PC-9 (cell line): ENCODE data around the gene PLEKHA5.

Experiments used
- EZH2 ChIP-seq: fragments of 200-600 bp; sonication (generic); IDR thresholded peaks from 2 replicates; pipeline ENCODE4 v1.8.0; 2017; ENCODE audit warnings: antibody characterized with exemption, low read depth
- TF ChIP-seq, protein P1 (sequence below): fragments of 200-600 bp; sonication (generic); conservative IDR thresholded peaks from 2 replicates; pipeline ENCODE4 v1.6.1; 2017; ENCODE audit warnings: mixed run types, antibody characterized with exemption, mild to moderate bottlenecking, moderate library complexity

DNA sequence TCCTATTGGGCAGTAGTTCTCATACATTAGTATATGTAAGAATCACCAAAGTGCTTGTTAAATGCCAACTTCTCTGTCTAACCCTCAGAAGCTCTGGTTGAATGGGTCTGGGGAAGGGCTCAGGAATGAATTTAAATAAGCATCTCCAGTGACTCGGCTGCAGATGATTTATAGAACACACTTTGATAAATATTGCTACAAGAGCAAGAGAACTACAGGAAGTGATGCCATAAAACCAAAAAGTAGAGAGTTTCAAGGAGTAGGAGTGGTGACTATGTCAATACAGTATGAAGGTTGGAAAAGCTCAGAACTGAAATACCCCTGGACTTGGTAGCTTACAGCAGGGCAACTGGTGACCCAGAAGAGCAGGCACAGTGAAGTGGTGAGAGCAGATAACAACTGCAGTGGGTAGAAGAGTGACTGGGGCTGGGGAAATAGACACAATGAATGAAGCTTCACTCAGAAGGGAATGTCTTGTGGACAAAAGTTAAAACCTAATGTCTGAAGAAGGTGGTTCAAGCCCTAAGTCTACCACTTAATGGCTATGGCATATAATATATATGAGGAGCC is 8.0 kb upstream of the PLEKHA5 start:
- TF ChIP-seq, protein P1, sequence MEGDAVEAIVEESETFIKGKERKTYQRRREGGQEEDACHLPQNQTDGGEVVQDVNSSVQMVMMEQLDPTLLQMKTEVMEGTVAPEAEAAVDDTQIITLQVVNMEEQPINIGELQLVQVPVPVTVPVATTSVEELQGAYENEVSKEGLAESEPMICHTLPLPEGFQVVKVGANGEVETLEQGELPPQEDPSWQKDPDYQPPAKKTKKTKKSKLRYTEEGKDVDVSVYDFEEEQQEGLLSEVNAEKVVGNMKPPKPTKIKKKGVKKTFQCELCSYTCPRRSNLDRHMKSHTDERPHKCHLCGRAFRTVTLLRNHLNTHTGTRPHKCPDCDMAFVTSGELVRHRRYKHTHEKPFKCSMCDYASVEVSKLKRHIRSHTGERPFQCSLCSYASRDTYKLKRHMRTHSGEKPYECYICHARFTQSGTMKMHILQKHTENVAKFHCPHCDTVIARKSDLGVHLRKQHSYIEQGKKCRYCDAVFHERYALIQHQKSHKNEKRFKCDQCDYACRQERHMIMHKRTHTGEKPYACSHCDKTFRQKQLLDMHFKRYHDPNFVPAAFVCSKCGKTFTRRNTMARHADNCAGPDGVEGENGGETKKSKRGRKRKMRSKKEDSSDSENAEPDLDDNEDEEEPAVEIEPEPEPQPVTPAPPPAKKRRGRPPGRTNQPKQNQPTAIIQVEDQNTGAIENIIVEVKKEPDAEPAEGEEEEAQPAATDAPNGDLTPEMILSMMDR: no peak
- TF ChIP-seq EZH2: no peak
